Lower lobe of right lung (tissue), 2 donors: Measurements from ENCODE around the gene CCDC40. TPM values are rescaled to one million over a fixed set of nuclear protein-coding genes. Genes with fewer than 3 reads are reported as not detected.

Experiments
- ATAC-seq, 2 donors: fragments of 200-7000 bp; cut with Tn5 transposase; one replicate each; pipeline ENCODE4 v1.9.1; 2020 to 2022; ENCODE audit warnings: mild to moderate bottlenecking in 2 of 2, moderate library complexity in 2 of 2
- DNase-seq: peaks from one replicate; pipeline ENCODE4 v3.0.0-alpha.2; 2020
- H3K27ac ChIP-seq: fragments of 200-600 bp; one replicate; pipeline ENCODE4 v1.8.0; 2022
- H3K27me3 ChIP-seq: fragments of 200-600 bp; one replicate; pipeline ENCODE4 v1.8.0; 2022; ENCODE audit warnings: low read depth
- H3K36me3 ChIP-seq: fragments of 200-600 bp; one replicate; pipeline ENCODE4 v1.8.0; 2022; ENCODE audit warnings: mild to moderate bottlenecking
- H3K4me1 ChIP-seq: fragments of 200-600 bp; one replicate; pipeline ENCODE4 v1.8.0; 2022
- H3K4me3 ChIP-seq: fragments of 200-600 bp; one replicate; pipeline ENCODE4 v1.8.0; 2022; ENCODE audit warnings: mild to moderate bottlenecking
- H3K9me3 ChIP-seq: fragments of 200-600 bp; one replicate; pipeline ENCODE4 v1.8.0; 2022
- CTCF ChIP-seq: fragments of 200-600 bp; IDR thresholded peaks from one replicate; pipeline ENCODE4 v1.8.0; 2022; ENCODE audit warnings: antibody characterized with exemption, mild to moderate bottlenecking
- intact Hi-C: fragments of 100-400 bp; cut with DNase I; formaldehyde crosslinking; loops from one replicate; pipeline ENCODE4 v1.11.0; 2022
- total RNA-seq: library from RNA; stranded (reverse); fragmentation: NEBNext Ultra II Directional; extraction: Animal tissue kit (Norgen Biotek cat#: 25700); gene quantifications from one replicate; pipeline ENCODE4 v1.2.1, GENCODE V29; 2021
- donor health status: DM: no; HTN: yes; CAD: no; lungs with severe emphysema.

CCDC40 gene
- total RNA-seq, 1 donor from 2014 or later: 14.1 TPM

- intact Hi-C loops: no loop called here
- DNase-seq: no peak
Observed at GRCh38 chr17:80000136-80000535, 36.3 kb upstream of the CCDC40 start.

GRCh38 chr17:80000981-80001775, 35.3 kb upstream of the CCDC40 start:
- DNase-seq: no peak
- Histone ChIP-seq H3K27ac (no peak overlapping the region), H3K36me3 (no peaks in the 10 kb centered on the region), H3K4me1 (peaks cover 23% of the 10 kb centered on the region), H3K9me3 (no peaks in the 10 kb centered on the region), H3K27me3 (no peaks in the 10 kb centered on the region), H3K4me3 (no peak overlapping the region)
- no peak for ATAC-seq
- intact Hi-C loops: no loop called here
- no peak for TF ChIP-seq CTCF

More at GRCh38 chr17:80000136-80000535, 36.3 kb upstream of the CCDC40 start:
- Histone ChIP-seq H3K27ac (no peak overlapping the region), H3K36me3 (no peaks in the 10 kb centered on the region), H3K27me3 (no peaks in the 10 kb centered on the region), H3K4me3 (no peak overlapping the region), H3K9me3 (no peaks in the 10 kb centered on the region), H3K4me1 (peaks cover 14% of the 10 kb centered on the region)
- no peak for TF ChIP-seq CTCF
- ATAC-seq: no peak

DNA sequence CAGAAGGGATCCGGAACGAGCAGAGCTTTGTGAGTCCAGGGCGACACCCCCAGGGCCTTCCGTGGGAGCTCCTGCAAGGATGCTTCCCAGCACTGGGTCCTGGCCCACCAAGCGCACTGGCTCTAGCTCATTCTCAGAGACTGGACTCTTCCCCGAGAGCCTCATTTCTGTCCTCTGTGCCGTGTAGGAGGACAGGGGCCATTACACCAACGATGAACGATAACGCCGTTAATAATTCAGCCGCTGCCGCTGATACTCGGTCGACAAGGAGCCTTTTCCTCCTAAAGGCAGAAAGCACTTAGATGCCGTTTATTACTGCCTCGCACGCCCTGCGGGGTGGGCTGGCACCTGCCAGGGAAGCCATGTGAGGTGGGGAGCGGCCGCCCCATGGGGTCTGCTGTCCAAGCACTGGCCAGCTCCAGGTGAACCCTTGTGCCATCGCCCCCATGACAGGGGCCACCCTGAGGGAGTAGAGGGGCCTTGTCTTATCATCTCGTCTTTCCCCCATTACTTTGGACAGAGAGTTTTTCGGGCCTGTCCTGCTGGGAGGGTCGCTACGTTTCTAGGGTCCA, 34.3 kb upstream of the CCDC40 start:
- no peaks in the 10 kb centered on the region for H3K27me3 ChIP-seq
- H3K4me1 ChIP-seq: peaks cover 18% of the 10 kb centered on the region
- no peaks in the 10 kb centered on the region for H3K9me3 ChIP-seq
- intact Hi-C loops: no loop called here
- TF ChIP-seq CTCF: no peak
- no peak for ATAC-seq
- DNase-seq: no peak
- no peaks in the 10 kb centered on the region for H3K36me3 ChIP-seq
- no peak overlapping the region for H3K4me3 ChIP-seq
- no peak overlapping the region for H3K27ac ChIP-seq

DNA sequence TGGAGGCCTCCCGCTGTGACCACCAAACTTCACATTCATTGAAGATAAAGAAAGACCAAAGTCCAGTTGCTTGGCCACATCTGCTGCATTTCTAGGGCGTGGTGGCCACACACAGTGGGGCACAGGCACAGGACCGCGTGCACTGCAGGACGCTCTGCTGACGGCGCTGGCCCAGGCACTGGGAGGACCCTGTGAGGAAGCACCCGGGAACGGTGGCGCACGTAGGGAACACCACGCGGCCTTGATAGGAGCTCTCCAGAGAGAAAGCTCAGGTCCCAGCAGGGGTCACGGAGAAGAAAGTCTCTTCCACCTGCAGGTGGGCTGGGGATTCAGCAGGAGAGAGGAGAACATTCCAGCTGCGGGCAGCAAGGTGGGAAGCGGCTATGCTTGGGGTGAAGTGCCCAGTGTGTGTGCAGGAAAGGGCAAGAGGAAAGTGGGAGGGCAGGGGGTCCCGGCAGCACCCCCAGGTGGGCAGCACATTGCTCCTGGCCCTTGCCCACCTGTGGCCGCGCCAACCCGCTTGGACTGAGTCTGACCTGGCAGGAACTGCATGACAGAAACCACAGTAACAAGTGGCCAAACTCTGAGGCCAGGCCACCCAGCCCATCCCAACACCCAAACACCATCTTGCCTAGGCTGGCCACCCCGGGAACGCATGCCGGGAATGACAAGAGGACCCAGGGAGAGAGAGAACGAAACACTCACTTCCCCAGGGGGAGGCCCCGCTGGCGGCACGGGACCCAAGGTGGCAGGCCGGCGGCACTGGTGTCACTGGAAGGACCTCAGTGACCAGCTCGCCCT, 33.6 kb upstream of the CCDC40 start:
- Histone ChIP-seq H3K27me3 (no peaks in the 10 kb centered on the region), H3K4me3 (no peak overlapping the region), H3K4me1 (peaks cover 13% of the 10 kb centered on the region), H3K36me3 (no peaks in the 10 kb centered on the region), H3K9me3 (no peaks in the 10 kb centered on the region), H3K27ac (no peak overlapping the region)
- no peak for TF ChIP-seq CTCF
- DNase-seq: no peak
- intact Hi-C loops: no loop called here
- no peak for ATAC-seq

GRCh38 chr17:80003969-80004368, 32.5 kb upstream of the CCDC40 start:
- no peak overlapping the region for H3K27ac ChIP-seq
- DNase-seq (no peak), ATAC-seq (no peak)
- intact Hi-C loops: no loop called here
- no peaks in the 10 kb centered on the region for H3K27me3 ChIP-seq
- no peak for TF ChIP-seq CTCF
- no peaks in the 10 kb centered on the region for H3K9me3 ChIP-seq
- no peaks in the 10 kb centered on the region for H3K36me3 ChIP-seq
- H3K4me3 ChIP-seq: no peak overlapping the region
- peaks cover 17% of the 10 kb centered on the region for H3K4me1 ChIP-seq
